ENCODE data around the gene DDHD1. TPM values are rescaled to one million over a fixed set of nuclear protein-coding genes. Genes with fewer than 3 reads are reported as not detected.

DDHD1 gene
- polyA plus RNA-seq, 1 donor (not counting 4 experiments of a cell fraction or from before 2014, with no cell fraction given): 10.4 TPM

DNA sequence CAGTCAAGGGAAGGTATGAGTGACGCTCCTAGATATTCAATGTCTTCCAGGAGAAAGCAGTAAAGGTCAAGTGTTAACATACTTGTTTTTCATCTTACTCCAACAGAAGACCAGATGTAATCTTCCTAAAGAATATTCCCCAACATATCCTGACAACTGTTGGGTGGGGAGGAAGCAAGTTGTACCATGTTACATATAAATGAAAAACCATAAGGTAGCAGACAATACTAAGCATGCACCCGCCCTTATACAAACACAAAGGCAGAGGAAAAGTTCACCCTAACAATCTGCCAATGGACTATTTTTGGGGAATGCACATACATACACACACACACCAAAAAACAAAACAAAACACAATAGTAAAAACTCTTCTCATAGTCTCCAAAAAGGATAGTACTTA is 112.1 kb downstream of the DDHD1 start:
- no peaks in the 10 kb centered on the region for H3K9me1 ChIP-seq (ENCODE audit: control insufficient read depth, extremely low read depth, insufficient read depth, low read length)
- FAIRE-seq: no peak
- H3K9me3 ChIP-seq (ENCODE audit: control insufficient read depth, low read depth, low read length): no peaks in the 10 kb centered on the region
- dilution Hi-C loops (cut with MboI; ENCODE audit: extremely low pct_ligation_motif_present, low sequenced_read_pairs): no loop called here
- no peak overlapping the region for H3K4me3 ChIP-seq (ENCODE audit: control insufficient read depth in 2 of 3, extremely low read depth in 1 of 3, insufficient read depth in 2 of 3, low read depth in 1 of 3, low read length in 3 of 3)
- H3K4me2 ChIP-seq (ENCODE audit: control insufficient read depth, extremely low read depth, insufficient read depth, low read depth, low read length): no peak overlapping the region
- no peak overlapping the region for H2AFZ ChIP-seq (ENCODE audit: control insufficient read depth, low read length)
- no peaks in the 10 kb centered on the region for H4K20me1 ChIP-seq (ENCODE audit: control insufficient read depth, extremely low read depth, insufficient read depth, low read length)
- H3K27ac ChIP-seq (ENCODE audit: control insufficient read depth, insufficient read depth, low read length): no peak overlapping the region
- H3K79me2 ChIP-seq (ENCODE audit: control insufficient read depth, insufficient read depth, low read length): no peaks in the 10 kb centered on the region
- H3K9ac ChIP-seq (ENCODE audit: control insufficient read depth, extremely low read depth, insufficient read depth, low read length): no peak overlapping the region
- DNase-seq (ENCODE audit: low read depth, low spot score): no peak
- no peaks in the 10 kb centered on the region for H3K27me3 ChIP-seq (ENCODE audit: control insufficient read depth, extremely low read depth, insufficient read depth, low read length)
- peaks cover 0 to 2% of the 10 kb centered on the region in 2 experiments for H3K36me3 ChIP-seq (ENCODE audit: control insufficient read depth in 2 of 2, extremely low read depth in 1 of 2, insufficient read depth in 2 of 2, low read length in 2 of 2)
- no peaks in the 10 kb centered on the region for H3K4me1 ChIP-seq (ENCODE audit: control insufficient read depth, extremely low read depth, insufficient read depth, low read length)
- TF ChIP-seq, protein P1, sequence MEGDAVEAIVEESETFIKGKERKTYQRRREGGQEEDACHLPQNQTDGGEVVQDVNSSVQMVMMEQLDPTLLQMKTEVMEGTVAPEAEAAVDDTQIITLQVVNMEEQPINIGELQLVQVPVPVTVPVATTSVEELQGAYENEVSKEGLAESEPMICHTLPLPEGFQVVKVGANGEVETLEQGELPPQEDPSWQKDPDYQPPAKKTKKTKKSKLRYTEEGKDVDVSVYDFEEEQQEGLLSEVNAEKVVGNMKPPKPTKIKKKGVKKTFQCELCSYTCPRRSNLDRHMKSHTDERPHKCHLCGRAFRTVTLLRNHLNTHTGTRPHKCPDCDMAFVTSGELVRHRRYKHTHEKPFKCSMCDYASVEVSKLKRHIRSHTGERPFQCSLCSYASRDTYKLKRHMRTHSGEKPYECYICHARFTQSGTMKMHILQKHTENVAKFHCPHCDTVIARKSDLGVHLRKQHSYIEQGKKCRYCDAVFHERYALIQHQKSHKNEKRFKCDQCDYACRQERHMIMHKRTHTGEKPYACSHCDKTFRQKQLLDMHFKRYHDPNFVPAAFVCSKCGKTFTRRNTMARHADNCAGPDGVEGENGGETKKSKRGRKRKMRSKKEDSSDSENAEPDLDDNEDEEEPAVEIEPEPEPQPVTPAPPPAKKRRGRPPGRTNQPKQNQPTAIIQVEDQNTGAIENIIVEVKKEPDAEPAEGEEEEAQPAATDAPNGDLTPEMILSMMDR (optimal IDR thresholded peaks at IDR 0.05 in 1 of 3, IDR thresholded peaks at IDR 0.05 in 1 of 3, conservative IDR thresholded peaks at IDR 0.05 in 1 of 3; ENCODE audit: extremely low read depth in 1 of 3, insufficient read depth in 2 of 3, low read length in 3 of 3): no peak
- no peak for TF ChIP-seq EZH2 (IDR thresholded peaks at IDR 0.05; ENCODE audit: low read length)

DNA sequence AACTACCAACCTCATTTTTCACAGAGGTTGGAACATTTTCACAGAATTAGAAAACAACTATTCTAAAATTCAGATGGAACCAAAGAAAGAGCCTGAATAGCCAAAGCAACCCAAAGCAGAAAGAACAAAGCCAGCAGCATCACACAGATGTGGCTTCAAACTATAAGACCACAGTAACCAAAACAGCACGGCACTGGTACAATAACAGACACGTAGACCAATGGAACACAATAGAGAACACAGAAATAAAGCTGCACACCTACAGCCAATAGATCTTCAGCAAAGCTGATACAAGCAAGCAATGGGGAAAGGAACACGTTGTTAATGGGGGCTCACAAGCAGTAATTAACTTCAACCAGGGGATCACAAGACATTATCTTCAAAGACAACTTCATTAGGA is 114.5 kb downstream of the DDHD1 start:
- no peak overlapping the region for H3K4me3 ChIP-seq (ENCODE audit: control insufficient read depth in 2 of 3, extremely low read depth in 1 of 3, insufficient read depth in 2 of 3, low read depth in 1 of 3, low read length in 3 of 3)
- peaks cover 0 to 3% of the 10 kb centered on the region in 2 experiments for H3K36me3 ChIP-seq (ENCODE audit: control insufficient read depth in 2 of 2, extremely low read depth in 1 of 2, insufficient read depth in 2 of 2, low read length in 2 of 2)
- H4K20me1 ChIP-seq (ENCODE audit: control insufficient read depth, extremely low read depth, insufficient read depth, low read length): no peaks in the 10 kb centered on the region
- no peaks in the 10 kb centered on the region for H3K9me3 ChIP-seq (ENCODE audit: control insufficient read depth, low read depth, low read length)
- H3K9ac ChIP-seq (ENCODE audit: control insufficient read depth, extremely low read depth, insufficient read depth, low read length): no peak overlapping the region
- TF ChIP-seq, protein P1 (optimal IDR thresholded peaks at IDR 0.05 in 1 of 3, IDR thresholded peaks at IDR 0.05 in 1 of 3, conservative IDR thresholded peaks at IDR 0.05 in 1 of 3; ENCODE audit: extremely low read depth in 1 of 3, insufficient read depth in 2 of 3, low read length in 3 of 3): no peak
- TF ChIP-seq EZH2 (IDR thresholded peaks at IDR 0.05; ENCODE audit: low read length): no peak
- H3K27ac ChIP-seq (ENCODE audit: control insufficient read depth, insufficient read depth, low read length): no peak overlapping the region
- no peaks in the 10 kb centered on the region for H3K27me3 ChIP-seq (ENCODE audit: control insufficient read depth, extremely low read depth, insufficient read depth, low read length)
- no peaks in the 10 kb centered on the region for H3K79me2 ChIP-seq (ENCODE audit: control insufficient read depth, insufficient read depth, low read length)
- no peak for DNase-seq (ENCODE audit: low read depth, low spot score)
- dilution Hi-C loops (cut with MboI; ENCODE audit: extremely low pct_ligation_motif_present, low sequenced_read_pairs): no loop called here
- FAIRE-seq: no peak
- no peaks in the 10 kb centered on the region for H3K9me1 ChIP-seq (ENCODE audit: control insufficient read depth, extremely low read depth, insufficient read depth, low read length)
- no peaks in the 10 kb centered on the region for H3K4me1 ChIP-seq (ENCODE audit: control insufficient read depth, extremely low read depth, insufficient read depth, low read length)
- H3K4me2 ChIP-seq (ENCODE audit: control insufficient read depth, extremely low read depth, insufficient read depth, low read depth, low read length): no peak overlapping the region
- H2AFZ ChIP-seq (ENCODE audit: control insufficient read depth, low read length): no peak overlapping the region
